Activated naive CD4-positive, alpha-beta T cell treated with anti-CD3 and anti-CD28 coated beads, Interleukin-2, amount 50 U/mL, for 24 hours (primary cell): ENCODE measurements around the gene ALDH1A3.

ENCODE experiments used
- H3K27ac Mint-ChIP-seq: one replicate; pipeline ENCODE4 v1.8.0; 2021; ENCODE audit warnings: mild to moderate bottlenecking, mixed read lengths
- H3K27me3 Mint-ChIP-seq: one replicate; pipeline ENCODE4 v1.8.0; 2021; ENCODE audit warnings: mixed read lengths
- H3K36me3 Mint-ChIP-seq: one replicate; pipeline ENCODE4 v1.8.0; 2021; ENCODE audit warnings: mixed read lengths
- H3K4me1 Mint-ChIP-seq: one replicate; pipeline ENCODE4 v1.8.0; 2021; ENCODE audit warnings: mixed read lengths
- H3K4me3 Mint-ChIP-seq: one replicate; pipeline ENCODE4 v1.8.0; 2021; ENCODE audit warnings: mild to moderate bottlenecking, mixed read lengths
- H3K9me3 Mint-ChIP-seq: one replicate; pipeline ENCODE4 v1.8.0; 2021; ENCODE audit warnings: mixed read lengths

The ALDH1A3 gene

GRCh38 chr15:100889385-100890050 is 9.9 kb downstream of the ALDH1A3 start:
- H3K9me3 Mint-ChIP-seq = no peaks in the 10 kb centered on the region
- H3K4me3 Mint-ChIP-seq = no peak overlapping the region
- H3K4me1 Mint-ChIP-seq = no peaks in the 10 kb centered on the region
- no peaks in the 10 kb centered on the region for H3K36me3 Mint-ChIP-seq
- no peak overlapping the region for H3K27ac Mint-ChIP-seq
- H3K27me3 Mint-ChIP-seq = peaks cover 20% of the 10 kb centered on the region

GRCh38 chr15:100890051-100890720 is 10.6 kb downstream of the ALDH1A3 start:
- Mint-ChIP-seq H3K27me3 (peaks cover 18% of the 10 kb centered on the region), H3K4me1 (no peaks in the 10 kb centered on the region), H3K36me3 (no peaks in the 10 kb centered on the region), H3K9me3 (no peaks in the 10 kb centered on the region), H3K4me3 (no peak overlapping the region), H3K27ac (no peak overlapping the region)

GRCh38 chr15:100890850-100891249 is 11.2 kb downstream of the ALDH1A3 start:
- H3K27me3 Mint-ChIP-seq = peaks cover 13% of the 10 kb centered on the region
- H3K27ac Mint-ChIP-seq = no peak overlapping the region
- no peaks in the 10 kb centered on the region for H3K9me3 Mint-ChIP-seq
- no peaks in the 10 kb centered on the region for H3K36me3 Mint-ChIP-seq
- H3K4me3 Mint-ChIP-seq = no peak overlapping the region
- no peaks in the 10 kb centered on the region for H3K4me1 Mint-ChIP-seq

- Mint-ChIP-seq H3K36me3 (no peaks in the 10 kb centered on the region), H3K27ac (no peak overlapping the region), H3K4me1 (no peaks in the 10 kb centered on the region), H3K4me3 (no peak overlapping the region), H3K27me3 (peaks cover 13% of the 10 kb centered on the region), H3K9me3 (no peaks in the 10 kb centered on the region)
Observed at GRCh38 chr15:100891307-100892012, 11.8 kb downstream of the ALDH1A3 start.

- Mint-ChIP-seq H3K27me3 (peaks cover 13% of the 10 kb centered on the region), H3K36me3 (no peaks in the 10 kb centered on the region), H3K9me3 (no peaks in the 10 kb centered on the region), H3K4me1 (no peaks in the 10 kb centered on the region), H3K4me3 (no peak overlapping the region), H3K27ac (no peak overlapping the region)
Observed at GRCh38 chr15:100892013-100892355, 12.4 kb downstream of the ALDH1A3 start.

- Mint-ChIP-seq H3K4me1 (no peaks in the 10 kb centered on the region), H3K9me3 (no peaks in the 10 kb centered on the region), H3K36me3 (no peaks in the 10 kb centered on the region), H3K4me3 (no peak overlapping the region), H3K27me3 (peaks cover 13% of the 10 kb centered on the region), H3K27ac (no peak overlapping the region)
Observed at GRCh38 chr15:100893261-100893963, 13.8 kb downstream of the ALDH1A3 start.

GRCh38 chr15:100893964-100894295 is 14.3 kb downstream of the ALDH1A3 start:
- Mint-ChIP-seq H3K27me3 (peaks cover 15% of the 10 kb centered on the region), H3K27ac (no peak overlapping the region), H3K4me1 (no peaks in the 10 kb centered on the region), H3K9me3 (no peaks in the 10 kb centered on the region), H3K36me3 (no peaks in the 10 kb centered on the region), H3K4me3 (no peak overlapping the region)

- no peaks in the 10 kb centered on the region for H3K4me1 Mint-ChIP-seq
- H3K27ac Mint-ChIP-seq = no peak overlapping the region
- H3K36me3 Mint-ChIP-seq = no peaks in the 10 kb centered on the region
- H3K27me3 Mint-ChIP-seq = peaks cover 10% of the 10 kb centered on the region
- no peak overlapping the region for H3K4me3 Mint-ChIP-seq
- H3K9me3 Mint-ChIP-seq = no peaks in the 10 kb centered on the region
Observed at GRCh38 chr15:100895721-100896120, 16.1 kb downstream of the ALDH1A3 start.

- Mint-ChIP-seq H3K4me1 (no peaks in the 10 kb centered on the region), H3K4me3 (no peak overlapping the region), H3K27me3 (peaks cover 6% of the 10 kb centered on the region), H3K36me3 (no peaks in the 10 kb centered on the region), H3K9me3 (no peaks in the 10 kb centered on the region), H3K27ac (no peak overlapping the region)
Observed at GRCh38 chr15:100897221-100898151, 17.9 kb downstream of the ALDH1A3 start.

GRCh38 chr15:100898152-100898490 is 18.5 kb downstream of the ALDH1A3 start:
- Mint-ChIP-seq H3K27me3 (peaks cover 6% of the 10 kb centered on the region), H3K27ac (no peak overlapping the region), H3K36me3 (no peaks in the 10 kb centered on the region), H3K4me1 (no peaks in the 10 kb centered on the region), H3K9me3 (no peaks in the 10 kb centered on the region), H3K4me3 (no peak overlapping the region)

GRCh38 chr15:100898661-100899462 is 19.2 kb downstream of the ALDH1A3 start:
- Mint-ChIP-seq H3K36me3 (no peaks in the 10 kb centered on the region), H3K4me1 (no peaks in the 10 kb centered on the region), H3K4me3 (no peak overlapping the region), H3K9me3 (no peaks in the 10 kb centered on the region), H3K27me3 (peaks cover 5% of the 10 kb centered on the region), H3K27ac (no peak overlapping the region)

GRCh38 chr15:100899601-100900000 is 20.0 kb downstream of the ALDH1A3 start:
- no peaks in the 10 kb centered on the region for H3K36me3 Mint-ChIP-seq
- peaks cover 5% of the 10 kb centered on the region for H3K27me3 Mint-ChIP-seq
- H3K9me3 Mint-ChIP-seq = no peaks in the 10 kb centered on the region
- H3K27ac Mint-ChIP-seq = no peak overlapping the region
- no peak overlapping the region for H3K4me3 Mint-ChIP-seq
- H3K4me1 Mint-ChIP-seq = no peaks in the 10 kb centered on the region

GRCh38 chr15:100900136-100900794 is 20.6 kb downstream of the ALDH1A3 start:
- Mint-ChIP-seq H3K4me1 (no peaks in the 10 kb centered on the region), H3K4me3 (no peak overlapping the region), H3K27ac (no peak overlapping the region), H3K9me3 (no peaks in the 10 kb centered on the region), H3K27me3 (peaks cover 4% of the 10 kb centered on the region), H3K36me3 (no peaks in the 10 kb centered on the region)

- Mint-ChIP-seq H3K9me3 (no peaks in the 10 kb centered on the region), H3K36me3 (no peaks in the 10 kb centered on the region), H3K27me3 (peaks cover 4% of the 10 kb centered on the region), H3K4me1 (no peaks in the 10 kb centered on the region), H3K27ac (no peak overlapping the region), H3K4me3 (no peak overlapping the region)
Observed at GRCh38 chr15:100900795-100901169, 21.2 kb downstream of the ALDH1A3 start.
